Ectodermal cell (in vitro differentiated cells): ENCODE measurements around the gene ZNF334.

Experiments
- H3K27ac ChIP-seq: 2 replicates; pipeline ENCODE4 v1.7.0; 2013; ENCODE audit warnings: mild to moderate bottlenecking, low read depth, low read length; ENCODE audit not compliant: insufficient read depth, poor library complexity, severe bottlenecking
- H3K27me3 ChIP-seq: 2 replicates; pipeline ENCODE4 v1.7.0; 2013; ENCODE audit warnings: mild to moderate bottlenecking, low read length; ENCODE audit not compliant: insufficient read depth, control insufficient read depth, poor library complexity, severe bottlenecking
- H3K36me3 ChIP-seq: one replicate; pipeline ENCODE4 v1.7.0; 2013; ENCODE audit warnings: low read length; ENCODE audit not compliant: control insufficient read depth, insufficient read depth
- H3K4me1 ChIP-seq: one replicate; pipeline ENCODE4 v1.7.0; 2013; ENCODE audit warnings: low read length; ENCODE audit not compliant: control insufficient read depth, insufficient read depth
- H3K4me3 ChIP-seq: 2 replicates; pipeline ENCODE4 v1.7.0; 2013; ENCODE audit warnings: low read depth, low read length, control low read depth; ENCODE audit not compliant: insufficient read depth
- H3K9me3 ChIP-seq: 2 replicates; pipeline ENCODE4 v1.7.0; 2013; ENCODE audit warnings: mild to moderate bottlenecking, low read length, moderate library complexity; ENCODE audit not compliant: control insufficient read depth
- WGBS, 2 experiments: methylation state at CpG; one replicate each; pipeline ENCODE4 v1.1.7; 2013; ENCODE audit warnings: missing lambda C conversion rate in 2 of 2; 5-methylcytosine and 5-hydroxymethylcytosine counted together

Gene ZNF334

DNA sequence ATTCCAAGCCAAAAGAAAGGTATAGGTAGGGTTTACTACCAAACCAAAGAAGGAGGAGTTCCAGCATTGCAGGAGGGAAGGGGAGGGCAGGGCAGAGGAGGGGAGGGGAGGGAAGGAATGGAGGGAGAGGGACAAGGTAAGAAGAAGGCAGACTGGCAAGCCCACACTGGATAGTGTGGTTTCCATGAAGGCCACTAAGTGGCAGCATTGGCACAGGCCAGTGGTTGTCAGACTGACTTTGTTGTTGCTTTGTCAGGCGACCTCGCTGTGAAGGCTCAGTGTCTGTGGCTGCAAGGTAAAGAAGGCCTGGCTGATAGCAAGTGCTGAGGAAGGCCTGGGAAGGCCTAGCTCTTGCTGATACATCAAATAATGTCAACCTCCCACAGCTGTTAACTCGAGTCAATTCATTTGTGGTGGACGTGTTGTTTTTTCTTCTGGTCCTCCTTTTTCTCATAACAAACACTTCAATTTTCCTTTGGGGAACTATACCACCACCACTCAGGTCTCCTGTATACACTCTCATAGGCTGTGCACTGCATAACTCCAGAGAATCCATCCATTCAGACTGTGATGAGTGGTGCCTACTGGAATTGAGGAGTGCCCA is 7.7 kb upstream of the ZNF334 start:
- H3K36me3 ChIP-seq = no peaks in the 10 kb centered on the region
- no peak overlapping the region for H3K27ac ChIP-seq
- no peaks in the 10 kb centered on the region for H3K9me3 ChIP-seq
- H3K27me3 ChIP-seq = no peaks in the 10 kb centered on the region
- no peak overlapping the region for H3K4me3 ChIP-seq
- H3K4me1 ChIP-seq = no peaks in the 10 kb centered on the region
- WGBS, 2 experiments = 30 to 38% methylated on average over 4 of the region's 4 CpGs

DNA sequence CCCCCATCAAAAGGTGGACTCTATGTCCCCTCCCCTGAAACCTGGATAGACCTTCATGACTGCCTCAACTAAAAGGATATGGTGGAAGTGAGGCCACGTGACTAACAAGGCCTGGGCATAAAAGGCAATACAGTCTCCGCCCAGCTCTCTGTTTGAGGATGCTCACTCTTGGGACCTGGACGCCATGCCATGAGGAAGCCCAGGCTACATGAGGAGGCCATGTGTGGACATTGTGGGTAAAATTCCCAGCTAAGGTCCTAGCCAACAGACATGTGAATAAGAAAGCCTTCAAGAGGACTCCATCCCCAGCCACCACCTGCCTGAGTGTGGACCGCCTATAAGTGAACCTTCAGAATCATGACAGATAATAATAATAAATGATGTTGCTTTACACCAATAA is 7.2 kb upstream of the ZNF334 start:
- WGBS, 2 experiments = 85 to 87% methylated on average over 3 of the region's 4 CpGs
- Histone ChIP-seq H3K4me3 (no peak overlapping the region), H3K36me3 (no peaks in the 10 kb centered on the region), H3K27ac (no peak overlapping the region), H3K27me3 (peaks cover 4% of the 10 kb centered on the region), H3K4me1 (no peaks in the 10 kb centered on the region), H3K9me3 (no peaks in the 10 kb centered on the region)

- H3K36me3 ChIP-seq = no peaks in the 10 kb centered on the region
- no peaks in the 10 kb centered on the region for H3K9me3 ChIP-seq
- H3K4me3 ChIP-seq = no peak overlapping the region
- H3K27me3 ChIP-seq = peaks cover 4% of the 10 kb centered on the region
- H3K27ac ChIP-seq = no peak overlapping the region
- 84 to 90% methylated on average over 3 of the region's 3 CpGs for WGBS, 2 experiments
- H3K4me1 ChIP-seq = no peaks in the 10 kb centered on the region
These were observed 6.2 kb upstream of the ZNF334 start for GRCh38 chr20:46519471-46520068.

- Histone ChIP-seq H3K4me3 (no peak overlapping the region), H3K36me3 (peaks cover 36% of the 10 kb centered on the region), H3K4me1 (no peaks in the 10 kb centered on the region), H3K27me3 (no peaks in the 10 kb centered on the region), H3K9me3 (no peaks in the 10 kb centered on the region), H3K27ac (no peak overlapping the region)
- 95 to 100% methylated on average over 2 of the region's 2 CpGs for WGBS, 2 experiments
These were observed 3.8 kb downstream of the ZNF334 start for GRCh38 chr20:46509523-46509922.

DNA sequence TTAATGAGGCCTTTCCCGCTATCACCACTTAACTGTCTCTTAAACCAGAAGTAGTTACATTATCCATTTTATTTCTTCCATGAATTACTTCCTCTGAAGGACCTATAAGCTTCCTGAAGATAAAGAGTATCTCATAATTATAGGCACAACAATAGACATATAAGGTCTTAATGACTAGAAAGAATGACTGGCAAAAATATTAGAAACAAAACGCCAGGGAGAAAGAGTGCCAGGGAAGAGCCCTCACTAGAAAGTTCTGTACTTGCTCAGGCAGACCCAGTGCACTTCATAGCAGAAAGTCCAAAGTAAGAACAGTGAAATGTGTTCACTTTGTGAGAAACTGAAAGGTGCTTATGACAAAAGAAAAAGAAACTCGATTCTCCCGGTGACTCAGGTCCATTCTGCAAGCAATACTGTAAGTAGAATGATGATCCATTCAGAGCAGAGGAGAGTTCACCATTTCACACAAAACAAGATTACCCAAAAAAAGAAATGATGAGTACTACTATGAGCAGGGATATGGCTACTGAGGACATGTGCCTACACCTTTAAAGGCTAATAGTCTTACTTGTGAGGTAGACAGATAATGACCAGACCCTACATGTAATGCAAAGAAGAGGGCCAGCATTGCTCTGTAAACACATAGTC is 5.5 kb downstream of the ZNF334 start:
- 87 to 94% methylated on average over 4 of the region's 4 CpGs for WGBS, 2 experiments
- Histone ChIP-seq H3K9me3 (peaks cover 5% of the 10 kb centered on the region), H3K36me3 (peaks cover 52% of the 10 kb centered on the region), H3K27ac (no peak overlapping the region), H3K4me3 (no peak overlapping the region), H3K27me3 (no peaks in the 10 kb centered on the region), H3K4me1 (no peaks in the 10 kb centered on the region)

- Histone ChIP-seq H3K4me1 (no peaks in the 10 kb centered on the region), H3K27ac (no peak overlapping the region), H3K9me3 (peaks cover 26% of the 10 kb centered on the region), H3K27me3 (no peaks in the 10 kb centered on the region), H3K4me3 (no peak overlapping the region), H3K36me3 (peaks cover 63% of the 10 kb centered on the region)
- 95 to 97% methylated on average over 3 of the region's 3 CpGs for WGBS, 2 experiments
These were observed 7.9 kb downstream of the ZNF334 start for GRCh38 chr20:46505506-46505905.

DNA sequence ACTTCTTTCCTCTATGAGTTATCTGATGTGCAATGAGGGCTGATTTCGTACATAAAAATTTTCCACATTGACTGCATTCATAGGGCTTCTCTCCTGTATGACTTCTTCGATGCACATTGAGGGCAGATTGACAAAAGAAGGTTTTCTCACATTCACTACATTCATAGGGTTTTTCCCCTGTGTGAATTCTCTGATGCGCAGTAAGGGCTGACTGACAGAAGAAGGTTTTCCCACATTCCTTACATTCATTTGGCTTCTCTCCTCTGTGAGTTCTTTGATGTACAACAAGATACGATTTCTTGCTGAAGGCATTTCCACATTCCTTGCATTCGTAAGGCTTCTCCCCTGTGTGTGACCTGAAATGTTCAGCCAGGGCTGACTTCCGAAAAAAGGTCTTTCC is 11.4 kb downstream of the ZNF334 start:
- Histone ChIP-seq H3K4me1 (no peaks in the 10 kb centered on the region), H3K4me3 (no peak overlapping the region), H3K9me3 (peaks cover 31% of the 10 kb centered on the region), H3K36me3 (peaks cover 64% of the 10 kb centered on the region), H3K27ac (no peak overlapping the region), H3K27me3 (no peaks in the 10 kb centered on the region)
- WGBS, 2 experiments = 95 to 98% methylated on average over 6 of the region's 6 CpGs

GRCh38 chr20:46501337-46501942 is 11.9 kb downstream of the ZNF334 start:
- no peaks in the 10 kb centered on the region for H3K27me3 ChIP-seq
- peaks cover 31% of the 10 kb centered on the region for H3K9me3 ChIP-seq
- no peak overlapping the region for H3K4me3 ChIP-seq
- WGBS, 2 experiments = 88 to 98% methylated on average over 5 of the region's 5 CpGs
- H3K36me3 ChIP-seq = peaks cover 67% of the 10 kb centered on the region
- H3K27ac ChIP-seq = no peak overlapping the region
- no peaks in the 10 kb centered on the region for H3K4me1 ChIP-seq

- no peak overlapping the region for H3K4me3 ChIP-seq
- H3K27me3 ChIP-seq = no peaks in the 10 kb centered on the region
- no peak overlapping the region for H3K27ac ChIP-seq
- H3K4me1 ChIP-seq = no peaks in the 10 kb centered on the region
- WGBS, 2 experiments = 95 to 98% methylated on average over 3 of the region's 4 CpGs
- peaks cover 4% of the 10 kb centered on the region for H3K36me3 ChIP-seq
- no peaks in the 10 kb centered on the region for H3K9me3 ChIP-seq
These were observed 19.3 kb downstream of the ZNF334 start for GRCh38 chr20:46494077-46494476.

GRCh38 chr20:46491354-46491753 is 22.0 kb downstream of the ZNF334 start:
- Histone ChIP-seq H3K4me3 (no peak overlapping the region), H3K36me3 (no peaks in the 10 kb centered on the region)
- 91 to 95% methylated on average over 4 to 8 of the region's 8 CpGs for WGBS, 2 experiments

More at GRCh38 chr20:46491354-46491753, 22.0 kb downstream of the ZNF334 start:
- Histone ChIP-seq H3K4me1 (no peaks in the 10 kb centered on the region), H3K9me3 (no peaks in the 10 kb centered on the region), H3K27ac (no peak overlapping the region), H3K27me3 (no peaks in the 10 kb centered on the region)
